T-cell (primary cell): Measurements from ENCODE around the gene KRT39. TPM values are rescaled to one million over a fixed set of nuclear protein-coding genes. Genes with fewer than 3 reads are reported as not detected.
"Not testable (repeated sequence)": the region's sequence is repeated elsewhere in the genome, so short reads cannot be mapped to it uniquely, and the experiment has no call there.

Experiments used
- ATAC-seq, 4 experiments: fragments of 200-7000 bp in 3 of 4; fragments of 150-1000 bp in 1 of 4; cut with Tn5 transposase; replicated peaks in 1 of 4; 1 replicate in 3 of 4; 2 replicates in 1 of 4; pipeline ENCODE4 v1.10.0; 2021; ENCODE audit warnings: moderate library complexity in 3 of 4, mild to moderate bottlenecking in 2 of 4, moderate number of reproducible peaks in 1 of 4
- CTCF ChIA-PET, 2 donors: fragments of 300-600 bp; sonication (Branson Sonifier 250); formaldehyde crosslinking; loops; one replicate each; lab custom pipeline; 2022; ENCODE audit warnings: antibody characterized with exemption in 2 of 2; lab: Charles Lee
- POLR2A ChIA-PET, 2 donors: fragments of 300-600 bp; sonication (Branson Sonifier 250); formaldehyde crosslinking; loops; one replicate each; lab custom pipeline; 2022; ENCODE audit warnings: antibody characterized with exemption in 2 of 2; lab: Charles Lee
- DNase-seq, 35 experiments: peaks; one replicate each; pipeline versions ENCODE4 v3.0.0 to v3.0.0-alpha.2; 2013 to 2023
- H3K27ac ChIP-seq: one replicate; pipeline ENCODE4 v1.5.1; 2013; ENCODE audit warnings: low read length
- H3K27me3 ChIP-seq, 2 experiments: replicated peaks in 1 of 2; 1 replicate in 1 of 2; 2 replicates in 1 of 2; pipeline versions ENCODE4 v1.6.1 to v1.7.0; 2013; ENCODE audit warnings: low read length in 1 of 2, mixed read lengths in 1 of 2; ENCODE audit not compliant: control insufficient read depth in 2 of 2, insufficient read depth in 2 of 2; ENCODE audit errors: extremely low read depth in 1 of 2
- H3K36me3 ChIP-seq, 2 donors: 1 replicate in 1 of 2; 2 replicates in 1 of 2; pipeline versions ENCODE4 v1.6.1 to v1.7.0; 2013; ENCODE audit warnings: low read length in 1 of 2; ENCODE audit not compliant: control insufficient read depth in 2 of 2, insufficient read depth in 1 of 2; ENCODE audit errors: extremely low read depth in 1 of 2
- H3K4me1 ChIP-seq, 2 experiments: 1 replicate in 1 of 2; 2 replicates in 1 of 2; pipeline versions ENCODE4 v1.6.1 to v1.7.0; 2013; ENCODE audit warnings: low read length in 2 of 2, mixed read lengths in 1 of 2; ENCODE audit not compliant: insufficient read depth in 2 of 2, control insufficient read depth in 1 of 2; ENCODE audit errors: extremely low read depth in 1 of 2
- H3K4me3 ChIP-seq, 2 donors: 1 replicate in 1 of 2; 2 replicates in 1 of 2; pipeline versions ENCODE4 v1.5.1 to v1.7.0; 2013; ENCODE audit warnings: mild to moderate bottlenecking in 2 of 2, low read length in 1 of 2, moderate library complexity in 1 of 2; ENCODE audit not compliant: control insufficient read depth in 1 of 2; ENCODE audit errors: extremely low read depth in 1 of 2
- H3K9me3 ChIP-seq: 2 replicates; pipeline ENCODE4 v1.7.0; 2013
- H3K27ac Mint-ChIP-seq, 2 donors: one replicate each; pipeline ENCODE4 v1.8.0; 2020 to 2021; ENCODE audit warnings: mild to moderate bottlenecking in 2 of 2, mixed read lengths in 2 of 2
- H3K27me3 Mint-ChIP-seq, 2 donors: one replicate each; pipeline ENCODE4 v1.8.0; 2021 to 2022; ENCODE audit warnings: mixed read lengths in 2 of 2
- H3K36me3 Mint-ChIP-seq: one replicate; pipeline ENCODE4 v1.8.0; 2021; ENCODE audit warnings: mixed read lengths
- H3K4me1 Mint-ChIP-seq, 3 donors: one replicate each; pipeline ENCODE4 v1.8.0; 2020 to 2022; ENCODE audit warnings: mixed read lengths in 3 of 3, mild to moderate bottlenecking in 1 of 3
- H3K4me3 Mint-ChIP-seq, 3 donors: one replicate each; pipeline ENCODE4 v1.8.0; 2020 to 2022; ENCODE audit warnings: mild to moderate bottlenecking in 3 of 3, mixed read lengths in 3 of 3, moderate library complexity in 3 of 3
- H3K9me3 Mint-ChIP-seq, 3 donors: one replicate each; pipeline ENCODE4 v1.8.0; 2020 to 2022; ENCODE audit warnings: mixed read lengths in 3 of 3
- WGBS: methylation state at CpG from one replicate; pipeline ENCODE4 v1.1.5; 2013; ENCODE audit warnings: missing lambda C conversion rate; ENCODE audit not compliant: insufficient coverage; 5-methylcytosine and 5-hydroxymethylcytosine counted together
- total RNA-seq, 35 experiments: library from RNA in 6 of 35; stranded (reverse) in 6 of 35; fragments of 120-200 nt in 1 of 35; gene quantifications; one replicate each; pipeline versions ENCODE4 v1.2.1 to v1.2.4 and lab custom pipeline; 2013 to 2026

KRT39 gene
- total RNA-seq, 5 donors from 2014 or later (not counting 1 experiment from before 2014, with no cell fraction given) = not detected

- Mint-ChIP-seq H3K27me3 (peaks cover 17 to 22% of the 10 kb centered on the region in 2 donors), H3K4me1 (peaks cover 7 to 12% (median 9%) of the 10 kb centered on the region in 3 donors), H3K4me3 (no peak overlapping the region), H3K27ac (no peak overlapping the region), H3K9me3 (no peaks in the 10 kb centered on the region), H3K36me3 (no peaks in the 10 kb centered on the region)
- ChIA-PET POLR2A (interaction anchor here in 1 of 2 donors (0.5 kb wide), 1 partner anchor 24 kb away, joined by 6 read pairs; no protein-coding TSS in a partner anchor), CTCF (no interaction called here)
- Histone ChIP-seq H3K9me3 (no peaks in the 10 kb centered on the region), H3K36me3 (no peaks in the 10 kb centered on the region), H3K27me3 (peaks cover 2 to 11% of the 10 kb centered on the region in 2 experiments), H3K4me3 (no peak overlapping the region), H3K4me1 (no peaks in the 10 kb centered on the region), H3K27ac (no peak overlapping the region)
- whole genome bisulfite sequencing = 80% methylated on average over 2 of the region's 2 CpGs
- DNase-seq (no peak), ATAC-seq (no peak)
Measured at GRCh38 chr17:40922239-40922638, 44.5 kb downstream of the KRT39 start.

DNA sequence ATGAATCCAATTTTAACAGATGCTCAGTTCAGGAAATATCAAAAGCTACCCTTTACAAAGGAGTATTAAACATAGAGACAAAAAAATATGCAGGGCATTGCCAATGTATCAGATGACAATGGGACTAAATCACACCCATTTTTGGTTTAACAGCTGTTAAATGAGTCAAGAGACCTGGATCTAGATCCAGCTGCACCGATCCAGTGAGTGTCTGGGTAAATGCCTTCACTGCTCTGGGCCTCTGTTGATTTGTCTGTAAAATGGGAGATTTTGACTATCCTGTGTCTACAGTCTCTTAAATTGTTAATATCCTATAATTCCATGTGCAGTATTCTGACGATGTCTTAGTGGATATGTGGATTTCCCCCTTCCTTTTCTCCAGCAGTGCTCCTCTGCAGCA is 45.7 kb downstream of the KRT39 start:
- Mint-ChIP-seq H3K36me3 (no peaks in the 10 kb centered on the region), H3K4me1 (peaks cover 7 to 12% (median 9%) of the 10 kb centered on the region in 3 donors), H3K27me3 (peaks cover 6 to 11% of the 10 kb centered on the region in 2 donors), H3K9me3 (no peaks in the 10 kb centered on the region), H3K27ac (no peak overlapping the region), H3K4me3 (no peak overlapping the region)
- H3K27me3 ChIP-seq = peaks cover 2 to 8% of the 10 kb centered on the region in 2 experiments
- ChIA-PET CTCF (interaction anchor here in 1 of 2 donors (0.7 kb wide), 1 partner anchor 646 kb away, joined by 3 read pairs; no protein-coding TSS in a partner anchor), POLR2A (interaction anchor here in 1 of 2 donors (0.6 to 0.7 kb wide), 2 partner anchors 624 to 728 kb away, joined by 6 to 8 read pairs; no protein-coding TSS in a partner anchor)
- H3K4me1 ChIP-seq = no peaks in the 10 kb centered on the region
- H3K27ac ChIP-seq = no peak overlapping the region
- no peaks in the 10 kb centered on the region for H3K9me3 ChIP-seq
- DNase-seq = no peak
- no peak for ATAC-seq
- no peaks in the 10 kb centered on the region for H3K36me3 ChIP-seq
- WGBS = no CpG with 5 or more reads among the region's 2 CpGs
- no peak overlapping the region for H3K4me3 ChIP-seq

GRCh38 chr17:40917116-40917515 is 49.6 kb downstream of the KRT39 start:
- H3K4me3 ChIP-seq, H3K27ac ChIP-seq, ATAC-seq, H3K27ac Mint-ChIP-seq, H3K9me3 Mint-ChIP-seq, H3K9me3 ChIP-seq, H3K36me3 Mint-ChIP-seq, H3K4me3 Mint-ChIP-seq, H3K36me3 ChIP-seq, H3K27me3 ChIP-seq, DNase-seq, H3K4me1 ChIP-seq: not testable (repeated sequence)
- ChIA-PET CTCF (interaction anchor here (0.5 to 1.1 kb wide), 2 partner anchors 8 to 747 kb away, joined by 3 read pairs; no protein-coding TSS in a partner anchor), POLR2A (interaction anchor here in 1 of 2 donors (0.6 kb wide), 1 partner anchor 631 kb away, joined by 7 read pairs; no protein-coding TSS in a partner anchor)
- Mint-ChIP-seq H3K27me3 (peaks cover 9 to 11% of the 10 kb centered on the region in 2 donors), H3K4me1 (peaks cover 7 to 11% (median 9%) of the 10 kb centered on the region in 3 donors)
- no CpG with 5 or more reads among the region's 2 CpGs for WGBS

GRCh38 chr17:40916366-40916765 is 50.4 kb downstream of the KRT39 start:
- CTCF ChIA-PET = interaction anchor here in 1 of 2 donors (0.5 to 1.1 kb wide), 2 partner anchors 748 to 1108 kb away, joined by 3 to 4 read pairs; no protein-coding TSS in a partner anchor
- H3K9me3 Mint-ChIP-seq = no peaks in the 10 kb centered on the region
- no peak for DNase-seq
- no peaks in the 10 kb centered on the region for H3K9me3 ChIP-seq
- H3K4me1 Mint-ChIP-seq = peaks cover 3 to 5% (median 5%) of the 10 kb centered on the region in 3 donors
- WGBS = no CpG with 5 or more reads among the region's 1 CpG
- no peak overlapping the region for H3K4me3 Mint-ChIP-seq
- H3K27ac ChIP-seq = no peak overlapping the region
- no peaks in the 10 kb centered on the region for H3K36me3 Mint-ChIP-seq
- H3K27me3 ChIP-seq = peaks cover 2 to 4% of the 10 kb centered on the region in 2 experiments
- no peak for ATAC-seq
- H3K36me3 ChIP-seq = no peaks in the 10 kb centered on the region
- H3K4me1 ChIP-seq = no peaks in the 10 kb centered on the region
- peaks cover 9 to 11% of the 10 kb centered on the region in 2 donors for H3K27me3 Mint-ChIP-seq
- H3K4me3 ChIP-seq = no peak overlapping the region
- POLR2A ChIA-PET = no interaction called here
- H3K27ac Mint-ChIP-seq = no peak overlapping the region

GRCh38 chr17:40915721-40916256 is 51.0 kb downstream of the KRT39 start:
- no peak for ATAC-seq
- no peaks in the 10 kb centered on the region for H3K4me1 Mint-ChIP-seq
- Histone ChIP-seq H3K27me3 (peaks cover 2 to 4% of the 10 kb centered on the region in 2 experiments), H3K4me3 (no peak overlapping the region), H3K9me3 (no peaks in the 10 kb centered on the region), H3K4me1 (no peaks in the 10 kb centered on the region), H3K27ac (no peak overlapping the region), H3K36me3 (no peaks in the 10 kb centered on the region)
- no peak overlapping the region for H3K27ac Mint-ChIP-seq
- CTCF ChIA-PET = interaction anchor here in 1 of 2 donors (0.5 kb wide), 1 partner anchor 1109 kb away, joined by 4 read pairs; no protein-coding TSS in a partner anchor
- DNase-seq = no peak
- H3K36me3 Mint-ChIP-seq = no peaks in the 10 kb centered on the region
- no peak overlapping the region for H3K4me3 Mint-ChIP-seq
- peaks cover 9 to 14% of the 10 kb centered on the region in 2 donors for H3K27me3 Mint-ChIP-seq
- POLR2A ChIA-PET = no interaction called here
- H3K9me3 Mint-ChIP-seq = no peaks in the 10 kb centered on the region
- 29% methylated on average over 1 of the region's 2 CpGs for WGBS

GRCh38 chr17:40915199-40915661 is 51.5 kb downstream of the KRT39 start:
- Histone ChIP-seq H3K27ac (no peak overlapping the region), H3K9me3 (no peaks in the 10 kb centered on the region), H3K27me3 (peaks cover 2 to 4% of the 10 kb centered on the region in 2 experiments), H3K4me3 (no peak overlapping the region), H3K4me1 (no peaks in the 10 kb centered on the region), H3K36me3 (no peaks in the 10 kb centered on the region)
- H3K36me3 Mint-ChIP-seq = no peaks in the 10 kb centered on the region
- CTCF ChIA-PET = no interaction called here
- no peak for ATAC-seq
- no CpG with 5 or more reads among the region's 3 CpGs for WGBS
- POLR2A ChIA-PET = interaction anchor here in 1 of 2 donors (0.6 kb wide), 1 partner anchor 778 kb away, joined by 7 read pairs; no protein-coding TSS in a partner anchor
- DNase-seq = no peak
- no peak overlapping the region for H3K4me3 Mint-ChIP-seq
- no peak overlapping the region for H3K27ac Mint-ChIP-seq
- peaks cover 9 to 18% of the 10 kb centered on the region in 2 donors for H3K27me3 Mint-ChIP-seq
- H3K9me3 Mint-ChIP-seq = no peaks in the 10 kb centered on the region
- no peaks in the 10 kb centered on the region for H3K4me1 Mint-ChIP-seq
